Amygdala (tissue), 56 donors: ENCODE data around the gene COL12A1.

ENCODE experiments used
- DNase-seq, 56 donors: peaks; one replicate each; lab custom pipeline; 2025; lab: John Stamatoyannopoulos, UW

Gene COL12A1

DNA sequence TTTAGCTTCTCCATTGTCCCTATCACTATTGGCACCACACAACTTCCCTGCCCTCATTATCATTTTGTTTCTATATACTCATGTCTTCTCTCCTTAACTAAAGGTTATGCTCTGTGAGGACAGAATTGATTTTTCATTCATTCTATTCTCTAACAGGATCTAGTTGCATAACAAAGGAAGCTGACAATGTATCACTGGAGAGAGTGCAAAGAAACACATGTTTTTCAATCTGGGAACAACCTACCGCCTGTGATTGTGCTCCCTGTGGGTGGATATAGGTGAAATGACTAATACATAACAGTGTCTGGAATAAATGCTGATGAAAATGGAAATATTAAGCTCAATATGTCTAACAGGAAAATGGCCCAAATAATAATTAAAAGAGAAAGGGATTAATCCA, 56.6 kb downstream of the COL12A1 start:
- no peak for DNase-seq

DNA sequence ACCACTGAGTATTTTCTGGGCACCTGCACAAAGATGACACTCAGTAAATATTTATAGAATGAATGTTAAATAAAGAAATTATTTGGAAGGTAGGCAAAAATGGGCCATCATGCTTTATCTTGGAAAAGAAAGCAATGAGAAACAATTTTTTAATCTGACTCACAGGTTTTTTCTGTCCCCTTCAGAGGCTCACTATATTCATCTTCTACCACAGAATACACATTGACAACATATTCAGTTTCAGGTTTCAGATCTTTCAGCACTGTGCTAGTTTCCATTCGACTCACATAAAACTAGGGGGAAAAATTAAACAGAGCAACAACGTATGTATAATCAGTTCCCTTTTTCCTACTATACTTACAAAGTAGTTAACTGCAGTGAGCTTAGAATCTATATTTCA, 58.3 kb downstream of the COL12A1 start:
- DNase-seq: no peak

DNA sequence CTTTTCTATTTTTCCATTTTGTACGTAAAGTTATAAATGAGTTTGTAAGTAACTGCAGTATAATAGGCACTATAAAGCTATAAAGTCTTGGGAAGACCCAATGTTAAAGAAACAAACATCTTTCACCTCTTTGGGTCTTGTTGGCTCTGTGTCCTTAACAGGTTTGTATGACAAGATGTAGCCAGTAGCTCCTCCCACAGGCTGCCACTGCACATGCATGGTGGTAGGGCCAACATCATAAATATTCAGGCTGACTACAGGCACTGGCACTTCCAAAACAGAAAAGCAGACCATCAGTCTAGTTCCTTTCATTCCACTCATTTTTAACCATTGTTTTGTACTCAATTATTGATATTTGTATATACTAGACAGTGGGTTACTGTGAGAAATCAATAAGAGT, 59.9 kb downstream of the COL12A1 start:
- no peak for DNase-seq

DNA sequence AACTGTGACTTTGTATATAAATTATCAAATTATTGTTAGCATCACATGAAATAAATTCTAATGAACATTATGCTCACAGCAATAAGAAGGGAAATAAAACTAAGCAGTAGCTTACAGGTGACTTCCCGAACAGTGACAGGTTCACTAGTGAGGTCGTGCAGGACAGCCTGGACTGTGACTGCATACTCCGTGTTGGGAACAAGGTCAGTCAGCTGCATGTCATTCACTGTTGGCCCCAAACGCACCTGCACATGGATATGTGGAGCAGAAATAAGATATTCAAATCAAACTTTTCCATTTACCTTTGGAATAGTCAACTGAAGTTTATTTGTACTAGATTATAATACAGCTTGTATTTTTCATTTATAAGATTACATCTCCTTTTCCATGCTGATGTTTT, 60.6 kb downstream of the COL12A1 start:
- DNase-seq: no peak

DNA sequence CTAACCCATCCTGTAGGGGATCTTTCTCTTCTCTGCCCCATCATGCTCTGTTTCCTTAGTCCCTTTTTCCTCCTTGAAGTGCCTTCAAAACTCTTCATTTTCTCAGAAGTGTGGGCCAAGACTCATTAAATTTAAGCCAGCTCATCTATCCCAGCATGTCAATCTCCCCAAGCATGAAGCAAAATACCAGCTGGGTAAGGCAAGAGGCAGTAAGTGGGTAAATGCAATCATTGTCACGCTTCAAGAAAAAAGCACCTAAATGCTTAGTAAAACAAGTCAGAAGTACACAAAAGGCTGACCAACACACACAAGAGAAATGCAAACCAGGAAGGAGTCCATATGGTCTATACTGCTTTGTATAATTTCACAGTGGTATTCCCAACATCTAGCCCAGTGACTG, 61.5 kb downstream of the COL12A1 start:
- no peak for DNase-seq

DNA sequence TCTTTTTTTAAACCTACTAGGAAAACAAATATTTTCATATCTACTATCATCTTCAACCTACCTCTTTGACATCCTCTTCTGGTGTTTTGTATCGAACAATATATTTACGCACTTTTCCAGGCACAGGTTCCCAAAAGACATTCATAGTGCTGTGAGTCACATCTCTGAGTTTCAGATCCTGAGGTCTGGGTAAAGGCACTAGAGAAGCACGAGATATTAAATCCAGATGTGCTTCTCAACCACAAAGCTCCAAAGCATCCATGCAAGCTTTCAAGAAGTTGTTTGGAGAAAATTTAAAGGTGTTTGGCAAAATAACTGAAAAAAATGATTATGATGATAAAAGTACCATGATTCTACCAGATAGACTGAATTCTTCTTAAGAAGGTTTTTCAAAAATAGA, 62.7 kb downstream of the COL12A1 start:
- no peak for DNase-seq

DNA sequence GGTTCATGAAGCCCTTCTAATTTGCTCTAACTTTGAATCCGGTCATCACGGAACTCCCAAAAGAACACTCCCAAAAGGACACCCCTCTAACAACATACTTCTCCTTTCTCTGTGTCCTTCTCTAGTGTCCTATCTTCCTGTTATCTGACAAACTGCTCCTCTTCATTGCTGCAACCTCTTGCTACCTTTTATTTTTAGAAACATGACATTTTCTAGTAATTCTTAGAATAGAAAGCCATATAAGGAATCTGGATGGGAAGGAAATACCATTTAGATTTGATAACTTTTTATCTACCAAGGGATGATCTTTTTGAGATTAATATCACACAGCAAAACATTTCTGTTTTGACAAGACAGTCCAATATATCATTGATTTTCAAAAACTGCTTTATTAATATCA, 63.1 kb downstream of the COL12A1 start:
- DNase-seq: no peak

DNA sequence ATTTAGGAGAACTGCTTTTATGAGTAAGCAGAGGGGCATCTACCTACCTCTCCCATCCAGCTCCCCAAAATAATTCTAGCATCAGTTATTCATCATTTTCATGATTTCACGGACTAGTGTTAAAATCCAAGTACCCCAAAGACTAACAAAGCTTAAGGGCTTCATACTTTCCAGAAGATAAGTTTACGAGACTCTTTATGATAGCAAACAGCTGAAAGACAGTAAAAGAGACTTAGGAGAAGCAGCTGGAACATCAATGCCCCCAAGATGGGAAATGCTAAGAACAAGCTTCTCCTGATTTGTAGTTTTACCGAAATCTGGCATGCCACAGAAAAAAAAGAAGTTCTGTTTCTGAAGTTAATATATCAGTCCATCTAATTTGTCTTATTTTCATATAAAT, 70.0 kb downstream of the COL12A1 start:
- no peak for DNase-seq

DNA sequence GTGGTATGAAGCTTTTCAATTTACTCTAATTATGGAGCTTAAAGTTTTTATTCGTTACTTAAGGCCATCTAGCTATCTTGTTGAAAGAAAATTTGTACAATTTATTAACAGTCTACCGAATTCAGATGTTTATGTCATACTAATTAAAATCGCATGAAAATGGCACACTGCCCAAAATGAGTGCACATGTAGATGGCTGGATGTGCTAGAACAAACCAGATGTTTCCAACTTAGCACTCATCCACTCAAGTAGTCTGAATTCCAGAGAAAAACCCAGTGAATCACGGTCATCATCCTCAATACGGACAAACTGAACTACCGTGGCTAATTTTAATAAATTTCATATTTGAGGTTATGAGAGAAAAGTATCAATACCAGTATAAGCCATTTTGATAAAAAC, 70.4 kb downstream of the COL12A1 start:
- DNase-seq: no peak

DNA sequence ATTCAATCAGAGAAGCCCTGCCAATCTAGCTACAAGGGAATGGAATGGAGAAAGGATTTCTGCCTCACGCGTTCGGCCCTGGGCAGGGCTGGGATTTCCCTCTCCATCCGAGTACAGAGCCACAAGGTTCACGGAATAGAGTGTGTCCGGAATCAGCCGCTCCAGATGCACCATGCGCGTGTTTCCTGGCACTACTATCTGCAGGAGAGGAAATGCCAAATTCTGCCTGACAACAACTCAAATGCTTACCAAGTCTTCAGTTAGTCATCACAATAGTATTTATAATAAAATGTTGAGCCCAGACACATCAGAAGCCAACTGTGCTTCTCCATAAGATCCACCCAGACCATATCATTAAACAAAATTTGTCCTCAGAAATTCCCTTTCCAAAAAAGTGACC, 75.1 kb downstream of the COL12A1 start:
- DNase-seq: no peak

DNA sequence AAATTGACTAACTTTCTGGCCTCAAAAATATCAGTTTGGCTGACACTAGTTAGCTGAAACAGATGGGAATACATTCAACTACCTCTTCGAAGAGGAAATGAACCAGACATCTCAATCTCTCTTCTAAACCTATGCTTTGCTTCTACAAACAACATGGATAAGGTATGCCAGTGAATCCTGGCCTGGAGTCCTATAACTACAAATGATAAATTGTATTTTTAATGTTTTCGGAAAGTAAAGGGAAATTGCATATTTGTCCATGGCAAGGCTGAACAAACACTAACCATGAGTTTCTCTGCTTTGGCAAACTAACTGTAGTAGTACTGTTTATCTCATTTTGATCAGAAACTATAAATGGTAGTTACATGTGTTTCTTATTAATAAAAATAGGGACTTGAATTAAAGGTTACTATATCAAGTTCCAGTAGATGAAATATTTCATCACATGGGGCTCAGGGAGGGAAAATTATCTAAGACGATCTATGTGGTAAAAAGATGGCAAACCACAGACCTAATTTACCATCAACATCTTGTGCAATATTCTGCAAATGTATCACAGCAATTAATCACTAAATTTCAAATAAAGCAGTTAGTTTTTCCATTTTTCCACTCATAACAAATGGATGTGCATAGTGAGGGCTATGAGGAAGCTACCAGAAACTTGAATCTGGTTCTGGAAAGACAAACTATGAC, 76.8 kb downstream of the COL12A1 start:
- DNase-seq: no peak

DNA sequence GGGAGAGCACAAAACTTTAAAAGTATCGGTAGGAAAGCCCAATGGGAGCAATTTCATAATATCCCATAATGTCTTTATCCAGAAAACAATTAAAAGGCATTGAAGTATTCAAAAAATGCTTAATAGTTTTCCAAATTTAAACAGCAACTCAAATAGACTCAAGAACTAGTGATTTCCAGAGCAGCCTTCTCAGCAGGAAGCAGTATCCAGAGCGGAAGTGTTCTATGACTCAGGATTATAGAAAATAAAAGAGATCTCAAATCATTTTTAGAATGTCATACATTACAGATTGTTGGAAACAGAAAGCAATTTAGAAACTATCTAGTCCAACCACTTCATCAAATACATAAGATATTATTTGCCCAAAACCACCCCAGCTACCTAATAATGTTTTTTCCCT, 79.3 kb downstream of the COL12A1 start:
- no peak for DNase-seq

DNA sequence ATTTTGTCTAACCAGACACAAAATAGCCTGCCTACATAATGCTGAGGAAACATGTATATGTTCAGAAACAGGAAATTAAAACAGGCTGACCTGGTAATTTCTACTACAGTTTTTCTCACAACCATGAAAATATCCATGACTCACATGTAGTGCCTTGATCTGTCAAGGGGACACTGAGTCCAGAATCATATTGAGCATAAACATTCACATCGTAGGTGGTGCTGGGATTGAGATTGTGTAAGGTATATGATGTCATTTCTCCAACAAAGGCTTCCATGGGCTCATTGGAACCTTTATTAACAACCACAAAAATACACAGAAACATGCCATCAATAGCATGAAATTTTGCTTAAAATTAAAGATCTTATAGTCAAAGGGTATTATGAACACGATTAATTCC, 80.9 kb downstream of the COL12A1 start:
- no peak for DNase-seq

DNA sequence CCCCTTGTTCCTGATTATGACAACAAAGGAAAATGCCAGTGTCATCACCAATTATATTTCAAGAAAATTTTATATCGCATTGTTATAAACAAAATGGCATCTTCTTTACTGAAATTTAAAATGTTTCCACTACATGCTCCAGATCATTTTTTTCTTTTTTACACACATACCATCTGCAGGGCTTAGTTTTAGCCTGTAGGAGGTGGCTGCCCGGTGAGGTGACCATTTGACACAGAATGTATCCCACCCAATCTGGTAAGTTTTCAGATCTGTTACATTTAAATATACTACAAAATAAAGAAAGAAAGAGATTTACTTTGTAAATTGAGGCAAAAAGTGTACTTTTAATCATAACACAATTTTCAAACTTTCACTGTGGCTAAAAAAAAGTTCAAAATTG, 81.8 kb downstream of the COL12A1 start:
- no peak for DNase-seq

DNA sequence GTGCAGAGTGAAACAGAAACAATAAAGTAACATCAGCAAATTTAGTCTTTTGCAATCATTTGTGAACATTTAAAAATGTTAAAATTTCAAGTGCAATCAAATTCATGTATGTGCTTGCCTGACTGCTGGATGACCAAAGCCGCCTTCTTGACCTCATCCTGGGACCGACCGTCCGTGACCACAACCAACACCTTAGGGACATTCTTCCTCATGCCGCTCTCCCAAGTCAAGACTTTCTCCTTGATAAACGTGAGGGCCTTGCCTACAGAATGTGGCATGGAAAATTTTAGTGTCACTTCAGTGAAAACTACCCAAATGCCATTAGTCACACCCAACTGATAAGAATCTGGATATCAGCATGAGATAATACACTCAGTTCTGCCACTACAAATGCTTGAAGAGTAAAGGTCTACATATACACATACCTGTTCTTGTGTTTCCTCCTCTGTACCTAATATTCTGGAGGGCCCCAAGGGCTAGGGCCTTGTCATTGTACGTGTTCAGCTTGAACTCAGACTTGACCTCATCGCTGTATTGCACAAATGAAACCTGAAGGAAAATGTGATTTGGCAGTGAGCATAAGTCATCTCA, 86.8 kb downstream of the COL12A1 start:
- DNase-seq: no peak

DNA sequence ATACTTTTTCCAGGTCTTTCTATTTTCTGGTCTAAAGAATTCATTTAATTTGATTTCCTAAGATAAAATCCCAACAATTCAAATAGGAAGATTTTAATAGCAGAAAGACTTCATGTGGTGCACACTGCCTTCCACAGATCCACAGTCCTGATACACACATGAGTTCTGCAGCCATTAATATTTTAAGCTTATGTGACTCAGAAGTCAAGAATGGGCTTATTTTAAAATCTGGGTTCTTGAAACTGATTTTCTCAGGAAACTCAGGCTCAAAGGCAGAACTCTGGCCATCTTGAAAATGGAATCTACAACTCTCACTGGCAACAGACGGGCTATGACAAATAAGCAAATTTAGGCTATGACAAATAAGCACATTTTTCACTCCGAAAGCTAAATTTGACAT, 88.2 kb downstream of the COL12A1 start:
- DNase-seq: no peak

DNA sequence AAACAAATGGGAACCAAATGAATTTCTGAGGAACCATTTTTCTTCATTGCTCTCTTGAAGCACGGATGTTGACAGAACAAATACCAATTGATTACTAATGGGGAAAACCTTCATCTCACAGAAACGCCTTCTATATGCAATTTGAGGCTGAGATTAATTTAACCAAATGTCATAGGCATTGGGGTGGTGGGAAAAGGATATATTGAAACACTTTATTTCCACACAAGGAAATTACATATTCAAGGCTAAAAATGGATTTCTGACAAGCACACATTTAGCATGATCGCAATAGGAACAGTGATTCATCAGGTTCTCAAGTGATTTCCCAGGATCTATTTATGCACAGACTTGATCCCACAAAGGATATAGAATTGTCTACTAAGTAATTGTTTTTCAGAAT, 88.9 kb downstream of the COL12A1 start:
- DNase-seq: no peak

DNA sequence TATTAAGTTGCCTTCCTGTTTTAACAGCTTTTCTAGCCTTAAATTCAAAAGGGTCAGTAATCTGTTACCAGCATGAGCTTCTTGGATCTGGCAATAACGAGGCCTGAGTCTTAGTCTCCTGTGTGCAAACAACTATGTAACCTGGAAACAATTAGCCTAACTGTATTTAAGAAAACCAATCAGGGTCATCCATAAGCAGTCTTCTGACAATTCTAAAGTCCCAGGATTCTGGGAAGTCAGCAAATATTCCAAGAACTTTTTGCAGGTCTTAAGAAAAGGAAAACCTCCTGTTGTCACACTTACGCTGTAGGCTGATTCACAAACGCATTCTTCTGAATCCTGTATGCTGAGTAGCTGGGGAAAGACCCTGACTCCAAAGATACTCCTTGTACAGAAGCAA, 90.4 kb downstream of the COL12A1 start:
- no peak for DNase-seq

DNA sequence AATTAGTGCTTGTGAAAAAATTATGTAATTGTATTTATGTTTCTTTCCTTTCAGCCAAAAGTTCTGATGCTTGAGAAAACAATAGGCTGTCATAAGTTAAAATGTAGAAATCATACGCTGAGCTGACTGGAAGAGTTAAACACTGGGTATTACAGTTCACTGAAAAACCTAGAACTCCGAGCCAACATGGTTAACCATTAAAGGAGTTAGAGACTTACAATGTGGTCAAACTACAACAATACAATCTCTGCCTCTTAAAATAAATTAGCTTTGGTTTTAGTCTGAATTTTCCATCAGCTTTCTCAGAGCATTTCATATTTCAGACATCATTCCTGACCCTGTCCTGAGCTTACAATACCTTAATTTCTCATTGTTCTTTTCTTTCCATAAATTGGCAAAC, 91.0 kb downstream of the COL12A1 start:
- DNase-seq: no peak

DNA sequence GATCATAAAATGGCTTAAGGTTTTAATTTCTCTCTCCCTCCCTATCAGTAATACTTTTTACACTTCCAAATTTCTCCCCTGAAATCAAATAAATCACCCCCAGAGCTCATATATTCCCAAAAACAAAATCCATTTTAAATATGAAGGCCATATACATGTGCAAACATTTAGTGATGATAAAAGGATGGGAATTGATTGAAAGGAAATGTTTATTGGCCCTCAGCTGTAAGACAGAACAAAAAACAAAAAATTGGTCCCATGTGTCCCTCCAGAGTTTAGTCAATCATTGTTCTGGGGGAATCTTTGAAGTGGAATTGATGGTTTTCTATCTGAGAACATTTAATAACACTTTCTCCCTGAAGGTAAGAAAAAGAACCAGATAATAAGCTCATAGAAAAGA, 91.7 kb downstream of the COL12A1 start:
- DNase-seq: no peak

DNA sequence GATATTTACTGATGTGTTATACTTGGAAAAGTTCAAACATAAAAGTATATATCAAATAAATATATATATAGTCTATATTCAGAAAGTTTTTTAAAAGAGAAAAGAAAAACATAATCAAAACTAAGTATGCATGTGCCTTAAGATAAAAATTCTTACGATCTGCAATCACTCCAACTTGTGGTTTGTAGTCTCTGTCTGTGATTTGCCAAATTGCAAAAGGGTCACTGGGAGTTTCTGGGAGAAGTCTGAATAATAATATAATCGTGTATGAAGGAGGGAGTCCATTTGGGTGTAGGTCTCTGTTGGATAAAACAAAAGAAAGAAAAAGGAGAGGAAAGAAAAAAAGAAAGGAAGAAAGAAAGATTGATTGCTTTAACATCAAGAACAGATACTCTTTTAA, 92.4 kb downstream of the COL12A1 start:
- no peak for DNase-seq

DNA sequence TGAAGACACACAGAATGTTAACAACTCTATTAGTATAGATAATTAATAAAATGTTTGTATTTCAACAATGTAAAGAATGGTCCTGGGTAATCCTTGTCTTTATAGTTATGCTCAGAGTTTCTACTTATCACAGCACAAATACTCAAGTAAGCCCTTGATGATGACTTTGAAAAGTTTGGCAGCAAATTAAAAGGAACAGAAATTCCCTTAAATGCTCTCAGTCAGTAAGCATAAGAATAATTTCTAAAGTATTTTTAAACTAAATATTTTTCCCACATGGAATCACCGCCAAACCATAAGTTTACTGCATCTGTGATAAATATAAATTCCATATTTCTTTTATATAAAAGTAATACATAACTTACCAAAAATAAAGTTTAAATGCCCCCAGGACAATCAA, 96.1 kb downstream of the COL12A1 start:
- DNase-seq: no peak

DNA sequence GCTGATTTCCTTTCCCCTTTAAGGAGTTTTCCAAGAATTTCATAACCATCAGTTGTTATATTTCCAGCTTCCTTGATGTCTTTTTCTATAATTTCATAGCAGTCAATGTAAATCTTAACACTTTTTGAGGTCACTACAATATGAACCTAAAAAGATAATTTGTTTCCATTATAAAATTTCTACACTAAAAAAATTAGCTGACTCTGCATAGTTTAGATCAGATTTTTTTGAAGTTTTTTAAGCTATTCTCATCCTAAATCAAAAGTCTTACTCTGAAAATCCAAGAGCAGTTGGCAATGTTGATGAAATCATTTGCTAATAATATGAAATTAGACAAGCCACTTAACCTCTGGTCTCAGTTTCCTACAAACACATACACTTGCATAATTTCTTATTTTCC, 96.8 kb downstream of the COL12A1 start:
- DNase-seq: no peak
